ENCODE results near the gene JMJD8. TPM values are rescaled to one million over a fixed set of nuclear protein-coding genes. Genes with fewer than 3 reads are reported as not detected.

JMJD8 gene
- total and polyA plus RNA-seq, 11 donors, result 36.2 to 103 (median 44.1) TPM

DNA sequence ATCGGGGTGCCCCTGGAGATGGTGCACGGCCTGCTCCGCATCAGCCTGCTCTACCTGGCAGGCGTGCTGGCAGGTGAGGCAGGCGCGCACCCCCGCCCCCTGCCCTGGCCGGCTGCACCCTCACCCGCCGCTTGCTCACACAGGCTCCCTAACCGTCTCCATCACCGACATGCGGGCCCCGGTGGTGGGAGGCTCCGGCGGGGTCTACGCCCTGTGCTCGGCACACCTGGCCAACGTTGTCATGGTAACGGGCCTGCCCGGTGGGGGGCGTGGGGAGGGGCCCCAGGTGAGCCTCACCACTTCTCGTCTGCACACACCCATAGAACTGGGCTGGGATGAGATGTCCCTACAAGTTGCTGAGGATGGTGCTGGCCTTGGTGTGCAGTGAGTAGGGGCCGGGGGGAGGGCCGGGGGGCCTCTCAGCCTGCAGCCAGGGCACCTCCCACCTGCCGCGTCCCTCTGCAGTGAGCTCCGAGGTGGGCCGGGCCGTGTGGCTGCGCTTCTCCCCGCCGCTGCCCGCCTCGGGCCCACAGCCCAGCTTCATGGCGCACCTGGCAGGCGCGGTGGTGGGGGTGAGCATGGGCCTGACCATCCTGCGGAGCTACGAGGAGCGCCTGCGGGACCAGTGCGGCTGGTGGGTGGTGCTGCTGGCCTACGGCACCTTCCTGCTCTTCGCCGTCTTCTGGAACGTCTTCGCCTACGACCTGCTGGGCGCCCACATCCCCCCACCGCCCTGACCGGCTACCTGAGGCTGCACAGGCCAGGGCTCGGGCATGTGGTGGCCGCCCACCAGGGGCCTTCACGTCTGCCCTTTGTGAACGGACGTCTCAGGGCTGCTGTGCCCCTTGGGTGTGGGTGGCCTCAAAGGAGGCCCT, 6.6 kb downstream of the JMJD8 start:
- no peaks in the 10 kb centered on the region for H3K9me3 ChIP-seq
- H3K27me3 ChIP-seq, result no peaks in the 10 kb centered on the region
- H3K4me1 ChIP-seq, result peaks cover 3 to 54% (median 30%) of the 10 kb centered on the region in 12 donors
- peaks cover 0 to 30% (median 24%) of the 10 kb centered on the region in 9 donors for H3K36me3 ChIP-seq
- no peak overlapping the region for H3K4me3 ChIP-seq
- DNase-seq (no peak), ATAC-seq (no peak)
- 61 to 74% (median 67%) methylated on average over 30 to 57 of the region's 57 CpGs for WGBS, 4 donors
- TF ChIP-seq, protein P1, sequence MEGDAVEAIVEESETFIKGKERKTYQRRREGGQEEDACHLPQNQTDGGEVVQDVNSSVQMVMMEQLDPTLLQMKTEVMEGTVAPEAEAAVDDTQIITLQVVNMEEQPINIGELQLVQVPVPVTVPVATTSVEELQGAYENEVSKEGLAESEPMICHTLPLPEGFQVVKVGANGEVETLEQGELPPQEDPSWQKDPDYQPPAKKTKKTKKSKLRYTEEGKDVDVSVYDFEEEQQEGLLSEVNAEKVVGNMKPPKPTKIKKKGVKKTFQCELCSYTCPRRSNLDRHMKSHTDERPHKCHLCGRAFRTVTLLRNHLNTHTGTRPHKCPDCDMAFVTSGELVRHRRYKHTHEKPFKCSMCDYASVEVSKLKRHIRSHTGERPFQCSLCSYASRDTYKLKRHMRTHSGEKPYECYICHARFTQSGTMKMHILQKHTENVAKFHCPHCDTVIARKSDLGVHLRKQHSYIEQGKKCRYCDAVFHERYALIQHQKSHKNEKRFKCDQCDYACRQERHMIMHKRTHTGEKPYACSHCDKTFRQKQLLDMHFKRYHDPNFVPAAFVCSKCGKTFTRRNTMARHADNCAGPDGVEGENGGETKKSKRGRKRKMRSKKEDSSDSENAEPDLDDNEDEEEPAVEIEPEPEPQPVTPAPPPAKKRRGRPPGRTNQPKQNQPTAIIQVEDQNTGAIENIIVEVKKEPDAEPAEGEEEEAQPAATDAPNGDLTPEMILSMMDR (IDR thresholded peaks at IDR 0.05), result no peak
- no peak for TF ChIP-seq POLR2A (IDR thresholded peaks at IDR 0.05)
- intact Hi-C loops (cut with DNase I), result no loop called here
- no peak overlapping the region for H3K27ac ChIP-seq

DNA sequence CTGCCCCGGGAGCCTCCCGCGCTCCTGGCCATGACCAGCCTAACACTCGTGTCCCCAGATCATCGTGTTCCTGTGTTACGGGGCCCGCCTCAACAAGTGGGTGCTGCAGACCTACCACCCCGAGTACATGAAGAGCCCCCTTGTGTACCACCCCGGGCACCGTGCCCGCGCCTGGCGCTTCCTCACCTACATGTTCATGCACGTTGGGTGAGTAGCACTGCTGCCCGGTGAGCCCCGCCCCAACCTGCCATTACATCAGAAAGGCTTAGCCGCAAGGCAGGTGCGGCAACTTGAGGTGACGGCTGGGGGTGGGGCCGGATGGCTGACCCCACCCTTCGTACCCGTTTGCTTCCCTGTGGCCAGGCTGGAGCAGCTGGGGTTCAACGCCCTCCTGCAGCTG, 7.2 kb downstream of the JMJD8 start:
- 71 to 86% (median 82%) methylated on average over 16 to 23 of the region's 23 CpGs for WGBS, 4 donors
- H3K36me3 ChIP-seq, result peaks cover 0 to 30% (median 24%) of the 10 kb centered on the region in 9 donors
- H3K9me3 ChIP-seq, result no peaks in the 10 kb centered on the region
- no peak overlapping the region for H3K27ac ChIP-seq
- TF ChIP-seq, protein P1 (IDR thresholded peaks at IDR 0.05), result no peak
- TF ChIP-seq POLR2A (IDR thresholded peaks at IDR 0.05), result no peak
- peaks cover 3 to 48% (median 26%) of the 10 kb centered on the region in 12 donors for H3K4me1 ChIP-seq
- no peaks in the 10 kb centered on the region for H3K27me3 ChIP-seq
- ATAC-seq, result no peak
- intact Hi-C loops (cut with DNase I), result no loop called here
- H3K4me3 ChIP-seq, result no peak overlapping the region
- no peak for DNase-seq

DNA sequence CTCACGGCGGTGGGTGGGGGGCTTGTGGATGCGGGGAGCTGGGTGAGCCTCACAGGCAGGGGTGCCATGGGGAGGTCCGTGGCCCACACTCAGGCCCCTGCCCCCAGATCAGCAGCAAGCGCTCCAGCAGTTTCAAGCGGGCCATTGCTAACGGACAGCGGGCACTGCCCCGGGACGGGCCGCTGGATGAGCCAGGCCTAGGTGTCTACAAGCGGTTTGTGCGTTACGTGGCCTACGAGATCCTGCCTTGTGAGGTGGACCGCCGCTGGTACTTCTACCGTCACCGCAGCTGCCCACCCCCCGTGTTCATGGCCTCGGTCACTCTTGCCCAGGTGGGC, 7.6 kb downstream of the JMJD8 start:
- Histone ChIP-seq H3K9me3 (no peaks in the 10 kb centered on the region), H3K36me3 (peaks cover 0 to 30% (median 24%) of the 10 kb centered on the region in 9 donors), H3K4me1 (peaks cover 3 to 44% (median 23%) of the 10 kb centered on the region in 12 donors), H3K27ac (no peak overlapping the region), H3K4me3 (no peak overlapping the region), H3K27me3 (no peaks in the 10 kb centered on the region)
- DNase-seq (no peak), ATAC-seq (no peak)
- WGBS, 4 donors, result 90 to 96% (median 93%) methylated on average over 21 of the region's 21 CpGs
- TF ChIP-seq, protein P1 (IDR thresholded peaks at IDR 0.05), result no peak
- TF ChIP-seq POLR2A (IDR thresholded peaks at IDR 0.05), result no peak
- intact Hi-C loops (cut with DNase I), result no loop called here

DNA sequence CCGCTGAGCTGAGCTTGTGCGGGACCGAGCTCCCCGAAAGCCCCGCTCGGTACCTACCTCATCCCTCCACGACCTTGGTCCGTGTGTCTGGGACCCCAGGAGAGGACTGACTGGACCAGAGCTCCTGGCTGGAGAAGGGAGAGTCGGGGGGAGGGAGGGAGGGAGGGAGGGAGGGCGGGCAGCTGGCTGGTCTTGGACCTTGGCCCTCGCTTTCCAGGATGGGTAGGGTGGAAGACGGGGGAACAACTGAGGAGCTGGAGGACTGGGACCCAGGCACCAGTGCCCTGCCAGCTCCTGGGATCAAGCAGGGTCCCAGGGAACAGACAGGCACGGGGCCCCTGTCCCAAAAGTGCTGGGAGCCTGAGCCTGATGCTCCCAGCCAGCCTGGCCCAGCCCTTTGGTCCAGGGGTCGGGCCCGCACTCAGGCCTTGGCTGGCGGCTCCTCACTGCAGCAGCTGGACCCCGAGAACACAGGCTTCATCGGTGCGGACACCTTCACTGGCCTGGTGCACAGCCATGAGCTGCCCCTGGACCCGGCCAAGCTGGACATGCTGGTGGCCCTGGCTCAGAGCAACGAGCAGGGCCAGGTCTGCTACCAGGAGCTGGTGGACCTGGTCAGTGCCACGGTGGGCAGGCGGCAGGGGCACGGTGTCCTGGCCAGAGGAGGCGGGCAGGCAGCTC, 8.1 kb downstream of the JMJD8 start:
- Histone ChIP-seq H3K4me1 (peaks cover 0 to 39% (median 17%) of the 10 kb centered on the region in 12 donors), H3K27me3 (no peaks in the 10 kb centered on the region), H3K9me3 (no peaks in the 10 kb centered on the region), H3K36me3 (peaks cover 0 to 32% (median 29%) of the 10 kb centered on the region in 9 donors), H3K27ac (peak overlapping the region in 3 of 12 donors; percentile 65 to 76 (median 67)), H3K4me3 (peak overlapping the region in 10 of 12 donors; percentile 30 to 57 (median 44))
- DNase-seq (no peak), ATAC-seq (no peak)
- no peak for TF ChIP-seq POLR2A (IDR thresholded peaks at IDR 0.05)
- TF ChIP-seq, protein P1 (IDR thresholded peaks at IDR 0.05), result no peak
- intact Hi-C loops (cut with DNase I), result no loop called here
- 39 to 52% (median 46%) methylated on average over 11 to 25 of the region's 25 CpGs for WGBS, 4 donors
